ENCODE measurements around the gene MCRIP1. TPM values are rescaled to one million over a fixed set of nuclear protein-coding genes. Genes with fewer than 3 reads are reported as not detected.
A peak's percentile ranks its signal among the peaks of the same experiment; 100 is the strongest.

Gene MCRIP1
- total and polyA plus RNA-seq, 2 of the 13 experiments (the other 11 are each of a cell fraction or from before 2014, with no cell fraction given) = 79.7 to 84.9 TPM

DNA sequence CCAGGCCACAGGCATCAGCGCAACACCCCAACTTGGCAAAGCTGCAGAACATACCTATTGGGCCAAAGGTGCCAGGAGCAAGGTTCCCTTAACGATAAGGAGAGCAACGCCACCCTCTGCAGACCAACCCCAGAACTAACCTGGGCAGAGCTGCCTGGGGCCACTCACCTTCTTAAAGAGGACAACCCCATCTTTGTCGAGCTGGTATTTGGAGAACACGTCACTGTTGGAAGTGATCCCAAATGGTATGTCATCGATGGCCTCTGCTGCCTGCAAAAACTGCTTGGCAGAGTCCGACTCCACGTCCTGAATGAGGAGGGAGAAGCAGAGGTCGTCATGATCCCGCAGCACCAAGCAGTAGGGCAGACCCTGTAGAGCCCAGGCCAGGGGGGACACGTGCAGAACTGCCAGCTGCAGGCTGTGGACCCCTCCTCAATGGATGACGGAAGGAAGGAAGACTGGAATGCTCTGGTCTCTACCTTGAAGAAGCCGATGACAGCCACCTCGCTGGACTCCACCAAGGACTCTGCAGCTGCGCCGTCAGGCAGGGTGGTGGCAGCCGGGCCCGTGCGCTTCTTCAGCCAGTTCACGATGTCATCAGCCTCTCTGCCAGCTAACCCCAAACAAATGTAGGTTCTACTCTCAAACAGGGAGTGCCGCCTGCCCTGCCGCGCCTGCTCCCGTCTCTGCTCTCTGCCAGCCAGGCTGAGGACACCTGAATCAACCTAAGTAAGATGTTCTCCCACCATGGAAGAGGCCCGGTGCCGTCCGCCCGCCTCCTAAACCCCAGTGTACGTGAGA lies 22.1 kb upstream of the MCRIP1 start (continued):
- TF ChIP-seq, protein P1, sequence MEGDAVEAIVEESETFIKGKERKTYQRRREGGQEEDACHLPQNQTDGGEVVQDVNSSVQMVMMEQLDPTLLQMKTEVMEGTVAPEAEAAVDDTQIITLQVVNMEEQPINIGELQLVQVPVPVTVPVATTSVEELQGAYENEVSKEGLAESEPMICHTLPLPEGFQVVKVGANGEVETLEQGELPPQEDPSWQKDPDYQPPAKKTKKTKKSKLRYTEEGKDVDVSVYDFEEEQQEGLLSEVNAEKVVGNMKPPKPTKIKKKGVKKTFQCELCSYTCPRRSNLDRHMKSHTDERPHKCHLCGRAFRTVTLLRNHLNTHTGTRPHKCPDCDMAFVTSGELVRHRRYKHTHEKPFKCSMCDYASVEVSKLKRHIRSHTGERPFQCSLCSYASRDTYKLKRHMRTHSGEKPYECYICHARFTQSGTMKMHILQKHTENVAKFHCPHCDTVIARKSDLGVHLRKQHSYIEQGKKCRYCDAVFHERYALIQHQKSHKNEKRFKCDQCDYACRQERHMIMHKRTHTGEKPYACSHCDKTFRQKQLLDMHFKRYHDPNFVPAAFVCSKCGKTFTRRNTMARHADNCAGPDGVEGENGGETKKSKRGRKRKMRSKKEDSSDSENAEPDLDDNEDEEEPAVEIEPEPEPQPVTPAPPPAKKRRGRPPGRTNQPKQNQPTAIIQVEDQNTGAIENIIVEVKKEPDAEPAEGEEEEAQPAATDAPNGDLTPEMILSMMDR (CRISPR knock-in tag; IDR thresholded peaks at IDR 0.05) = peak; percentile 56
- TF ChIP-seq, protein P2, sequence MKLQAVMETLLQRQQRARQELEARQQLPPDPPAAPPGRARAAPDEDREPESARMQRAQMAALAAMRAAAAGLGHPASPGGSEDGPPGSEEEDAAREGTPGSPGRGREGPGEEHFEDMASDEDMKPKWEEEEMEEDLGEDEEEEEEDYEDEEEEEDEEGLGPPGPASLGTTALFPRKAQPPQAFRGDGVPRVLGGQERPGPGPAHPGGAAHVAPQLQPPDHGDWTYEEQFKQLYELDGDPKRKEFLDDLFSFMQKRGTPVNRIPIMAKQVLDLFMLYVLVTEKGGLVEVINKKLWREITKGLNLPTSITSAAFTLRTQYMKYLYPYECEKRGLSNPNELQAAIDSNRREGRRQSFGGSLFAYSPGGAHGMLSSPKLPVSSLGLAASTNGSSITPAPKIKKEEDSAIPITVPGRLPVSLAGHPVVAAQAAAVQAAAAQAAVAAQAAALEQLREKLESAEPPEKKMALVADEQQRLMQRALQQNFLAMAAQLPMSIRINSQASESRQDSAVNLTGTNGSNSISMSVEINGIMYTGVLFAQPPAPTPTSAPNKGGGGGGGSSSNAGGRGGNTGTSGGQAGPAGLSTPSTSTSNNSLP (IDR thresholded peaks at IDR 0.05; ENCODE audit: low read depth, low read length) = no peak
- TF ChIP-seq, protein P3, sequence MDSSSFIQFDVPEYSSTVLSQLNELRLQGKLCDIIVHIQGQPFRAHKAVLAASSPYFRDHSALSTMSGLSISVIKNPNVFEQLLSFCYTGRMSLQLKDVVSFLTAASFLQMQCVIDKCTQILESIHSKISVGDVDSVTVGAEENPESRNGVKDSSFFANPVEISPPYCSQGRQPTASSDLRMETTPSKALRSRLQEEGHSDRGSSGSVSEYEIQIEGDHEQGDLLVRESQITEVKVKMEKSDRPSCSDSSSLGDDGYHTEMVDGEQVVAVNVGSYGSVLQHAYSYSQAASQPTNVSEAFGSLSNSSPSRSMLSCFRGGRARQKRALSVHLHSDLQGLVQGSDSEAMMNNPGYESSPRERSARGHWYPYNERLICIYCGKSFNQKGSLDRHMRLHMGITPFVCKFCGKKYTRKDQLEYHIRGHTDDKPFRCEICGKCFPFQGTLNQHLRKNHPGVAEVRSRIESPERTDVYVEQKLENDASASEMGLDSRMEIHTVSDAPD (CRISPR knock-in tag; IDR thresholded peaks at IDR 0.05) = peak; percentile 41; the same call in 1 of the 2 replicates
- TF ChIP-seq ZNF816 (CRISPR knock-in tag; IDR thresholded peaks at IDR 0.05; ENCODE audit: borderline replicate concordance) (no peak), ZNF549 (CRISPR knock-in tag; IDR thresholded peaks at IDR 0.05) (no peak), ZNF543 (CRISPR knock-in tag; IDR thresholded peaks at IDR 0.05) (no peak), ARID2 (CRISPR knock-in tag; IDR thresholded peaks at IDR 0.05; ENCODE audit: borderline replicate concordance) (no peak), FIP1L1 (IDR thresholded peaks at IDR 0.05; ENCODE audit: borderline replicate concordance, insufficient read depth, low read depth, low read length) (no peak), PCBP2 (optimal IDR thresholded peaks at IDR 0.05; ENCODE audit: low read depth, low read length, poor library complexity, severe bottlenecking) (no peak), DNMT3B (CRISPR knock-in tag; conservative IDR thresholded peaks at IDR 0.05) (no peak), IRF2 (CRISPR knock-in tag; IDR thresholded peaks at IDR 0.05) (no peak), ZNF558 (CRISPR knock-in tag; IDR thresholded peaks at IDR 0.05; ENCODE audit: borderline replicate concordance) (no peak)
- TF ChIP-seq, protein P4, sequence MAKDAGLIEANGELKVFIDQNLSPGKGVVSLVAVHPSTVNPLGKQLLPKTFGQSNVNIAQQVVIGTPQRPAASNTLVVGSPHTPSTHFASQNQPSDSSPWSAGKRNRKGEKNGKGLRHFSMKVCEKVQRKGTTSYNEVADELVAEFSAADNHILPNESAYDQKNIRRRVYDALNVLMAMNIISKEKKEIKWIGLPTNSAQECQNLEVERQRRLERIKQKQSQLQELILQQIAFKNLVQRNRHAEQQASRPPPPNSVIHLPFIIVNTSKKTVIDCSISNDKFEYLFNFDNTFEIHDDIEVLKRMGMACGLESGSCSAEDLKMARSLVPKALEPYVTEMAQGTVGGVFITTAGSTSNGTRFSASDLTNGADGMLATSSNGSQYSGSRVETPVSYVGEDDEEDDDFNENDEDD (CRISPR knock-in tag; IDR thresholded peaks at IDR 0.05; ENCODE audit: borderline replicate concordance) = no peak
- TF ChIP-seq, protein P5, sequence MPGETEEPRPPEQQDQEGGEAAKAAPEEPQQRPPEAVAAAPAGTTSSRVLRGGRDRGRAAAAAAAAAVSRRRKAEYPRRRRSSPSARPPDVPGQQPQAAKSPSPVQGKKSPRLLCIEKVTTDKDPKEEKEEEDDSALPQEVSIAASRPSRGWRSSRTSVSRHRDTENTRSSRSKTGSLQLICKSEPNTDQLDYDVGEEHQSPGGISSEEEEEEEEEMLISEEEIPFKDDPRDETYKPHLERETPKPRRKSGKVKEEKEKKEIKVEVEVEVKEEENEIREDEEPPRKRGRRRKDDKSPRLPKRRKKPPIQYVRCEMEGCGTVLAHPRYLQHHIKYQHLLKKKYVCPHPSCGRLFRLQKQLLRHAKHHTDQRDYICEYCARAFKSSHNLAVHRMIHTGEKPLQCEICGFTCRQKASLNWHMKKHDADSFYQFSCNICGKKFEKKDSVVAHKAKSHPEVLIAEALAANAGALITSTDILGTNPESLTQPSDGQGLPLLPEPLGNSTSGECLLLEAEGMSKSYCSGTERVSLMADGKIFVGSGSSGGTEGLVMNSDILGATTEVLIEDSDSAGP (CRISPR knock-in tag; IDR thresholded peaks at IDR 0.05; ENCODE audit: borderline replicate concordance) = no peak; the same call in 1 of the 2 replicates
- TF ChIP-seq, protein P6, sequence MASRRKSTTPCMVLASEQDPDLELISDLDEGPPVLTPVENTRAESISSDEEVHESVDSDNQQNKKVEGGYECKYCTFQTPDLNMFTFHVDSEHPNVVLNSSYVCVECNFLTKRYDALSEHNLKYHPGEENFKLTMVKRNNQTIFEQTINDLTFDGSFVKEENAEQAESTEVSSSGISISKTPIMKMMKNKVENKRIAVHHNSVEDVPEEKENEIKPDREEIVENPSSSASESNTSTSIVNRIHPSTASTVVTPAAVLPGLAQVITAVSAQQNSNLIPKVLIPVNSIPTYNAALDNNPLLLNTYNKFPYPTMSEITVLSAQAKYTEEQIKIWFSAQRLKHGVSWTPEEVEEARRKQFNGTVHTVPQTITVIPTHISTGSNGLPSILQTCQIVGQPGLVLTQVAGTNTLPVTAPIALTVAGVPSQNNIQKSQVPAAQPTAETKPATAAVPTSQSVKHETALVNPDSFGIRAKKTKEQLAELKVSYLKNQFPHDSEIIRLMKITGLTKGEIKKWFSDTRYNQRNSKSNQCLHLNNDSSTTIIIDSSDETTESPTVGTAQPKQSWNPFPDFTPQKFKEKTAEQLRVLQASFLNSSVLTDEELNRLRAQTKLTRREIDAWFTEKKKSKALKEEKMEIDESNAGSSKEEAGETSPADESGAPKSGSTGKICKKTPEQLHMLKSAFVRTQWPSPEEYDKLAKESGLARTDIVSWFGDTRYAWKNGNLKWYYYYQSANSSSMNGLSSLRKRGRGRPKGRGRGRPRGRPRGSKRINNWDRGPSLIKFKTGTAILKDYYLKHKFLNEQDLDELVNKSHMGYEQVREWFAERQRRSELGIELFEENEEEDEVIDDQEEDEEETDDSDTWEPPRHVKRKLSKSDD (CRISPR knock-in tag; IDR thresholded peaks at IDR 0.05; ENCODE audit: low read depth) = no peak
